HL-60/S4 (cell line): Measurements from ENCODE around the gene CYP2S1.
"Not testable (repeated sequence)": the region's sequence is repeated elsewhere in the genome, so short reads cannot be mapped to it uniquely, and the experiment has no call there.

ENCODE experiments used
- in situ Hi-C: fragments of 300-500 bp; cut with MboI; formaldehyde crosslinking; loops from 2 replicates; pipeline ENCODE4 v1.14.3; 2022; ENCODE audit warnings: low sequenced_read_pairs

CYP2S1 gene

DNA sequence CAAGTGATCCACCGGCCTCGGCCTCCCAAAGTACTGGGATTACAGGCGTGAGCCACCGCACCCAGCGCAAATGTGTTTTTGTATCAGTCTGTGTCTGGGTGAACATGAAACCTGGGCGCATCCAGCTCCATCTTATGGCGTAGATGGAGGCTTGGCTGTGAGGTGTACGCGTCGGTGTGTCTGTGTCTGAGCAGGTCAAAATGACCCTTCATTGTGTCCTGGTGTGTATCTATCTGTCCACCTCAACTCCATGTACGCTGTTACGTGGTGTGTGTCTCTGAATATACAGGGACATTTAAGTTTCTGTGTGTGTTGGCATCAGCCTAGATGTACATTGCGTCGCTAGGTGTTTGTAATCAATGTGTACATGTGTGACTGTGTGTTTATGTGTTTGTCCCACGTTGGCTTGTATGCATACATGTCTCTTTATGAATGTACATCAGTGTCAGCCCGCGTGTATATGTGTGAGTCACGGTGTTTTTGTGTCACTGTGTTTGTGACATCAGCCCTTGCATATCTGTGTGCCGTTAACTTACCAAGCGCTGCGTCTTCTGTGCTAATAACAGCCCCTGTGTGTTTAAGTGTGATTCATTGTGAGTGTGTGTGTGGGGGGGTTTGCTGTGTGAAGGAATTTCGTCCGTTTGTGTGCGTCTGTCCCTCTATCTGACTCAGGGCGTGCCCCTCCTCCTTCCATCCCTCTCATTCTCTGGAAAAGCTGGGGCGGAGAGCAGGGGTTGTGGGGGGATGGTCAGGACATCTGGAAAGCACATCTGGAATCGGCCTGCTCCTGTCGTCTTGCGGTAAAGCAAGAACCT, 32.4 kb downstream of the CYP2S1 start:
- in situ Hi-C loops = no loop called here

DNA sequence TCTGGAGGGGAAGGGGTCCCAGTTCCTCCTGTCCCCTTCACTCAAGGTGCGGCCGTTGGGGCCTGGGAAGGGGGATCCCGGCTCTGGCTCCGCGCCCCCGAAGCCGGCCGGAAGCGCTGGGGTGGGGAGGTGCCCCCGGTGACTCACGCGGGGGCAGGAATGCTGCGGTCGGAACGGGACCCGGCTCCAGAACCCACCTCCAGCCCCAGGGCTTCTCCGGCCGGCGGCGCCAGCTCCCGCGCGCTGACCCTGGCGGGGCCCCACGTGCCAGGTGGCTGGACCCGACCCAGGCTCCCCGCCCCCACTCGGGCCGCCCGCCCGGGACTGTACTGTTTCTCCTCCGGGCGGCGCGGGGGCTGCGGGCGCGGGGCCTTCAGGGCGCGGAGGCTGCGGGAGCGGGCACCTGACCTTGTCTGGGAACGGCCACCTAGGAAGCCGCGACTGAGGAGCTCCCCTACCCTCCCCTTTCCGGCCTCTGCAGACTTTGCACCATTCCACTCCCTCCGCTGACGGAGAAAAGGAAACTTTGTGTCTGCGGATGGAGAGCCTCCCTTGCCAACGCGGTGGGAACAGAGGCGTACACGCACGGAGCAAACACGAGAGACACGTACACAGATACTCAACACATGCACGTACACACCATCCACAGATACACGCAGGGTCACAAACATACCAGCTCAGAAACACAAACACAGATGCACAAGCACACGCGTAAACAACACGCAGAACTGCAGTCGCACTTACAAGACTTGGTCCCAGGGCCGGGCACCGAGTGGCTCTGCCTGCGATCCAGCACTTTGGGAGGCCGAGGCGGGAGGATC, 33.2 kb downstream of the CYP2S1 start:
- in situ Hi-C loops = no loop called here

DNA sequence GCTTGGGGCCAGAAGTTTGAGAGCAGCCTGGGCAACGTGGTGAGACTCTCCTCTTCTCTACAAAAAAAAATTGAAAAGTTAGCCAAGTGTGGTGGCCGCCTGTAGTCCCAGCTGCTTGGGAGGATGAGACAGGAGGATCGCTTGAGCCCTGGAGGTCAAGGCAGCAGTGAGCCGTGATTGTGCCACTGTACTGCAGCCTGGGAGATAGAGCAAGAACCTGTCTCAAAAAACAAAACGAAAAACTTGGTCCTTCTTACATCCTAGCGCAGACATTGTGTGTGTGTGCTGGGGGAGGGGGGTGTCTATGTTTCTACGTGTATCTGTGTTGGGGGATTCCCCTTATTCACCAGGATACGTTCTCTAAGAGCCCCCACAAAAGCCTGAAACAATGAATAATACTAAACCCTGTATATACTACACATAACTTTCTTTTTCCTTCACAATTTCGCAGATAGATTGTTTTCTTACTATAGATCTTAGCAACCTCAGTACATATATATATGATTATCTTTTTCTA, 33.9 kb downstream of the CYP2S1 start:
- in situ Hi-C loops = no loop called here

DNA sequence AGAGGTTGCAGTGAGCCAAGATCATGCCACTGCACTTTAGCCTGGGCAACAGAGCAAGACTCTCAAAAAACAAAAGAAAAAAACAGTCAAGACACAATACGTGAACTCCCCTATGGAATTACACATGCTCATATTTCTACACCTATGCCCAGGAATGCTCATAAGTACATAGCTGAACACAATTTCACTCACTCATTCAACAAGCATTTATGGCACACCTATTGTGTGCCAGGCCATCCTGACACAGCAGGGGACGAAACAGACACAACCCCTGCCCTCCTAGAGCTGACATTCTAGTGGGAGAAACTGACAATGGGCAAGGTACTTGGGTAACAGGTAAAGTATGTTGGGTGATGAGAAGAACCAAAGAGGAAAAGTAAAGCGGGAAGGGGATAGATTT, 35.5 kb downstream of the CYP2S1 start:
- in situ Hi-C loops = no loop called here

DNA sequence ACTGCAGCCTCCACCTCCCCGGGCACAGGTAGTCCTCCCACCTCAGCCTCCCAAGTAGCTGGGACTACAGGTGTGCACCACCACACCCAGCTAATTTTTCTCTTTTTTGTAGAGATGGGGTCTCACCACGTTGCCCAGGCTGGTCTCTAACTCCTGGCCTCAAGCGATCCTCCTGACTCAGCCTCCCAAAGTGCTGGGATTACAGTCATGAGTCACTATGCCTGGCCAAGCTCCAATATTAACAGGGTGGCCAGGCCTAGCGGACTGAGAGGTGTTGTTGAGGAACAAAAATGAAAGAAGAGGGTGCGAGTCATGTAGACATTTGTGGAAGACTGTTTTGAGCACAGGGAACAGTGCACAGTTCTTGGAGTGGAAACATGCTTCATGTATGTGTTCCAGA, 36.3 kb downstream of the CYP2S1 start:
- in situ Hi-C loops = not testable (repeated sequence)

DNA sequence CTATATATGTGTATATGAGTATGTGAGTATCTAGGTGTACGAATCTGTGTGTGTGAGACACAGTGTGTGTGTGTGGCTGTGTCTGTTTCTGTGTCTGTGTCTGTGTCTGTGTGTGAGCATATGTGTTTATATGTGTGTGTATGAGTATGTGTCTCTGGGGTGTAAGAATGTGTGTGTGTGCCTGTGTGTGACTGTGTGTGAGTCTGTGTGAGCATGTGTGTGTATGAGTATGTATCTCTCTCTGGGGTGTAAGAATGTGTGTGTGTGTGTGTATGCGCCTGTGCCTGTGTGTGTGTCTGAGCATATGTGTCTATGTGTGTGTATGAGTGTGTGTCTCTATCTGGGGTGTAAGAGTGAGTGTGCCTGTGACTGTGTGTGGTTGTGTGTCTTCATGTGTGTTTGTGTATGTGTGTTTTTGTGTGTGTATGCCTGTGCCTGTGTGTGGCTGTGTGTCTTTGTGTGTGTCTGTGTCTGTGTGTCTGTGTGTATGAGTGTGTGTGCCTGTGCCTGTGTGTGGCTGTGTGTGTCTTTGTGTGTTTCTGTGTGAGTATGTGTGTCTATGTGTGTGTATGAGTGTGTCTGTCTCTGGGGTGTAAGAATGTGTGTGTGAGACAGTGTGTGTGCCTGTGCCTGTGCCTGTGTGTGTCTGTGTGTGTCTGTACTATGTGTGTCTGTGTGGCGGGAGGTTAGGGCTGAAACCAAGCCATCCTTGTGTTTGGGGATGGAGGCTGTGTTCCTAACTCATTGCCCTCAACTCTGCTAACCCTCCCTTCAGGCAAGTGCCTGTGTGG, 37.2 kb downstream of the CYP2S1 start:
- in situ Hi-C loops = no loop called here

DNA sequence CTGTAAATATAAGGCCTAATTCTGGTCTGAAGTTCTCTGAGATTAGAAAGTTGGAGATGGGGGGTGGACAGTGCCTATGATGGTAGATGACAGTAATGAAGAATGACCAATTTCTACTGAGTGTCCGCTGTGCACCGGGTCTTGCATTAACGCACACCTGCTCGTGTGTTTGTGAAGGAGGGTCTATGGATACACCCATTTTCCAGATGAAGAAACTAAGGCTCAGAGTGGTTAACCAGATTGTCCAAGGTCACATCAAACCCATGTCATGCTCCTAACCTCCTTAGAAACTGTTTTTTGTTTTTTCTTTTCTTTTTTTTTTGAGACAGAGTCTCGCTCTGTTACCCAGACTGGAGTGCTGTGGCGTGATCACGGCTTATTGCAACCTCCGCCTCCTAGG, 39.7 kb downstream of the CYP2S1 start:
- in situ Hi-C loops = no loop called here

DNA sequence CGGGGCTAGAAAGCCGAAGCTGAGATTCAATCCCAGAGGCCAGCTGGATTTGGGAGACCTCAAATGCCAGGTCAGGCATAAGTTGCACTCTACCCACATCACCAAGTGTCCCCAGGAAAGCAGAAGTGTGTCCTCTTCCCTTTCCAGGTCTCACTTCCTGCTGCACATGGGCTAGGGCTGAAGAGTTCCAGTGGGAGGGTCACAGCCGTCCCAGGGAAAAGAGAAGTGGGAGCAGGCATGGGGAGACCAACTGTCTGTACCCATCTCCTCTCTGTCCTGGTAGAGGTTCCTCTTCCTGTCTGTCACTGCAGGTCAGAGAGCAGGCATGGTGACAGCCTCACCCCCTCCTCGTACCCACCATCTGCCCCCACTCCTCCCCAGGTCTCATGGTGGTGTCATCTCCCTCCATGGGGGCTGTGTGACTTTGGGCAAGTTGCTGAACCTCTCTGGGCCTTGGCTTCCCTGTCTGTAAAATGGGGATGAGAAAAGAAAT, 40.8 kb downstream of the CYP2S1 start:
- in situ Hi-C loops = no loop called here

DNA sequence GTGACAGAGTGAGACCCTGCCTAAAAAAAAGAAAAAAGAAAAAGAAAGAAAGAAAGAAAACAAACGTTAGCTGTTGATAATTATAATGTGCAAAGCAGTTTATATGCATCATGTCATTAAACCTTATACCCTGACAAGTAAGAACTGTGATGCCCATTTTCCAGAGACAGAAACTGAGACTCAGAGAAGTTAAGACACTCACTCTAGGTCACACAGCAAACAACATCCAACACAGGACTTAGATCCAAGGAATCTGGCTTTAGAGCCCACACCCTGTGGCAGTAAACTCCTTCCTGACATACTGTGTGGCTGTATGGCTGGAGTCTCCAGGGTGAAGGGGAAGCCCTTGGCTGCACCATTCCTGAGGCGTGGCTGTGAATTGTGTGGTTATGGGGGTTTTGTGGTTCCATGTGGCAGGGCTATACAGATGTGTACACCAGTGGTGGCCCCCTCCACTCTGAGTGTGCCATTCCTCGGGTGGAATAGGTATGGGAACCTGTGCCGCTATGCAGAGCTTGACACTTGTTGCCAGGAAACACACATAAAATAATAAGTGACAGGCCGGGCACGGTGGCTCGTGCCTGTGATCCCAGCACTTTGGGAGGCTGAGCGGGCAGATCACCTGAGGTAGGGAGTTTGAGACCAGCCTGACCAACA, 41.6 kb downstream of the CYP2S1 start:
- in situ Hi-C loops = no loop called here

DNA sequence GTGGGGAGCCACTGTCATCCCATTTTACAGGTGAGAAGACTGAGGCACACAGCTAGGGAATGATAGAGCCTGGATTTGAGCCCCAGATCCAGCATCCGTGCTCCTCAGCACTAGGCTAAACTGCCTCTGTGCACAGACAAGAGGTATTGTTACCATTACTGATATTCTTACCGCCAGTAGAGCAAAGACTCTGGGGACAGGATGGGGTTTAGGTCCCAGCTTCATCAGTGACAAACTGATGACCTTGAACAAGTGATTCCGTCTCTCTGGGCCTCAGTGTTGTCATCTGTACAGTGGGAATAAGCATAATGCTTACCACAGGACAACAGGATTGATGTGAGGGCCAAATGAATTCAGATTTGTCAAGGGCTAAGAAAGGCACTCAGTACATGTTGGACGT, 42.5 kb downstream of the CYP2S1 start:
- in situ Hi-C loops = no loop called here

DNA sequence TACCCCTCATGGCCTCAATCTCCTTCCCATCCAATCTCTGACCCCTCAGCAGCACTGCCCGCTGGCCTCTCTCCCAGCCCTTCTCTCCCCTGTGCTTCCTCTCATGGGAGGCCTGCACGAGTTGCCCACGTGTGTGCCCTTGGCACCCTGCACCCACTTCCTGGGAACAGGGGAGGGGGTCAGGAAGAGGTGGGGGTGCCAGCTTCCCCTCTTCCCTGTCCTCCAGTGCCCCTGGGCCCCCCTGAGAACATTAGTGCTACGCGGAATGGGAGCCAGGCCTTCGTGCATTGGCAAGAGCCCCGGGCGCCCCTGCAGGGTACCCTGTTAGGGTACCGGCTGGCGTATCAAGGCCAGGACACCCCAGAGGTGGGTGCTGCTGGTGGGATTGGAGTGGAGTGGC, 45.2 kb downstream of the CYP2S1 start:
- in situ Hi-C loops = no loop called here

DNA sequence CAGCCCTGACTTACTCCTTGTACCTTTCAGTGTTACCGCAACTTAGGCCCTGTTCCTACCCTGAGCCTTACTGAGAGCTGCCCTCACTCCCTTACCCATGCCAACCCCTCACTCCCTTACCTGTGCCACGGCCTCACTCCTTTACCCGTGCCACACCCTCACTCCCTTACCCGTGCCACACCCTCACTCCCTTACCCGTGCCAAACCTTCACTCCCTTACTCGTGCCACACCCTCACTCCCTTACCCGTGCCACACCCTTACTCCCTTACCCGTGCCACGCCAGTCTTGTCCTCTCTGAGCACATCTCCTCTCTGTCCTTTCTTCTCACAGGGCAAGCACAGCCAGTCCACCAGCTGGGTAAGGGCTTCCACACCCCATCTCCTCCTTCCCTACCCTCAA, 46.3 kb downstream of the CYP2S1 start:
- in situ Hi-C loops = no loop called here

DNA sequence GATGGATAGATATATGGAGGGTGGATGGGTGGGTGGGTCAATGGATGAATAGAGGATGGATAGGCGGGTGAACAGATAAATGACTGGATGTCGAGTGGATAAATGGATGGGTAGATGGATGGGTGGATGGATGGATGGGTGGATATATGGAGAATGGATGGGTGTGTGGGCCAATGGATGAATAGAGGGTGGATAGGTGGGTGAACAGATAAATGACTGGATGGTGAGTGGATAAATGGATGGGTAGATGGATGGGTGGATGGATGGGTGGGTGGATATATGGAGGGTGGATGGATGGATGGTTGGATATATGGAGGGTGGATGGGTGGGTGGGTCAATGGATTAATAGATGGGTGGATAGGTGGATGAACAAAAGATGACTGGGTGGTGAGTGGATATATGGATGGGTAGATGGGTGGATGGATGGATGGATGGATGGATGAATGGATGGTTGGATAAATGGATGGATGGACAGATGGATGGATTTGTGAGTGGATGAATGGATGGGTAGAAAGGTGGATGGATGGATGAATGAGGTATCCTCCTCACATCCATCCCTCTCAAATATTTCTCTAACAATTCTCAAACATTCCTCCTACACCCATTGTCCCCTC, 47.0 kb downstream of the CYP2S1 start:
- in situ Hi-C loops = no loop called here

DNA sequence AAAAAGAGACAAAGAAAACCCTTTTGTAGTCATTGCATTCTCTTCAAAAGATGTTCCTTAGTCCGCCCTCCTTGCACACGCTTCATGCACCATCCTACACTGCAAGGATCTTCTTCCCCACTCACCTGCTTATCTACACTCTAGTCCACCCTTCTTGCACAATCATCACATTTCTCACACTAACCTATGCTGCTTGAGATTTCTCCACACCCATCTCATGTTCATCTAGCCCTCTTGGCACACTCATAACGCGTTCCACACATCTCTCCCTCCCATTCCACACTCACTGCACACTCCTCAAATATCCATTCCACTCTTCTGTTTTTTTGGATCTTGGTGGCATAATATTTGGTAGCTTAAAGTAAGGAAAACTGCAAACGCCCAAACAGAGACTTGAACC, 48.8 kb downstream of the CYP2S1 start:
- in situ Hi-C loops = no loop called here

DNA sequence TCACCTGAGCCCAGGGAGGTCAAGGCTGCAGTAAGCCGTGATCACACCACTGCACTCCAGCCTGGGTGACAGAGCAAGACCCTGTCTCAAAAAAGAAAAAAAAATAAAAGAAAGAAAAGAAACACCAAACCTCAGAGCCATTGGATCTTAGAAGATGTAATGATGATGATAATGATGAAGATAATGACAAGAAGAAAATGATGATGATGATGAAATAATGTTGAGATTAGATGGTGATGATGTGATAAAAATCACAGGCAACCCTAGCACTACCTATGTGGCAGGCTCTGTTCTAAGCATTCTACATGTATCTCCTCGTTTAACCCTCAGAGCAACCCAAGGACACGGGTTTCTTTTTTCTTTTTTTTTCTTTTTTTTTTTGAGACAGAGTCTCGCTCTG, 51.1 kb downstream of the CYP2S1 start:
- in situ Hi-C loops = no loop called here

DNA sequence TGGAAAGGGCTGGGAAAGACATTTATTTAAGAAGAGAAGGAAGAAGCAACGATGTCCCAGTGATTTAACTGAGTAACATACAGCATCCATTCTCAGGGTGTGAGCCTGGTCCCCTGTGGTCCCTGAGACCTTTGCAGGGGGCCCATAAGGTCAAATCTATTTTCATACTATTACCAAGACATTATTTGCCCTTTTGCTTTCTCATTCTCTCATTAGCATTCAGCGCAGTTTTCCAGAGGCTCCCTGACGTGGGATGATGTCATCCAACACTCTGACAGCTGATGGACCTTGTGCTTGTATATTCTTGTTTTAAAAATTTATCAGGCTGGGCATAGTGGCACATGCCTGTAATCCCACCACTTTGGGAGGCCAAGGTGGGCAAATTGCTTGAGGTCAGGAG, 52.8 kb downstream of the CYP2S1 start:
- in situ Hi-C loops = no loop called here

DNA sequence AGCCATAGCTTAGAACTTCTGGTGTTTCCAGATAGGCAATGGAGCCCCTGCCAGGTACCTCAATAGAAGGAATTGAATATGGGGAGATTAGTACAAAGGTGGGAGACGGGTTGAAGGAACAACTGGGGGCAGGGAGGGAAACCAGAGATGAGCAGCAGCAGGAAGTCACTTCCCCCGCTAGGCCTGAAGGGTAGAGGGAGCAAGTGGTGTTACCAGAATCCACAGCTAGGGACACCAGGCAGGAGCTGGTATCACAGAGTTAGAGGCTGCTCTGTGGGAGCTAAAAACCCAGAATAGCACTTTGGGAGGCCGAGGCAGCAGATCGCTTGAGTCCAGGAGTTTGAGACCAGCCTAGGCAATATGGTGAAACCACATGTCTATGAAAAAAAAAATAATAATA, 55.9 kb downstream of the CYP2S1 start:
- in situ Hi-C loops = no loop called here

DNA sequence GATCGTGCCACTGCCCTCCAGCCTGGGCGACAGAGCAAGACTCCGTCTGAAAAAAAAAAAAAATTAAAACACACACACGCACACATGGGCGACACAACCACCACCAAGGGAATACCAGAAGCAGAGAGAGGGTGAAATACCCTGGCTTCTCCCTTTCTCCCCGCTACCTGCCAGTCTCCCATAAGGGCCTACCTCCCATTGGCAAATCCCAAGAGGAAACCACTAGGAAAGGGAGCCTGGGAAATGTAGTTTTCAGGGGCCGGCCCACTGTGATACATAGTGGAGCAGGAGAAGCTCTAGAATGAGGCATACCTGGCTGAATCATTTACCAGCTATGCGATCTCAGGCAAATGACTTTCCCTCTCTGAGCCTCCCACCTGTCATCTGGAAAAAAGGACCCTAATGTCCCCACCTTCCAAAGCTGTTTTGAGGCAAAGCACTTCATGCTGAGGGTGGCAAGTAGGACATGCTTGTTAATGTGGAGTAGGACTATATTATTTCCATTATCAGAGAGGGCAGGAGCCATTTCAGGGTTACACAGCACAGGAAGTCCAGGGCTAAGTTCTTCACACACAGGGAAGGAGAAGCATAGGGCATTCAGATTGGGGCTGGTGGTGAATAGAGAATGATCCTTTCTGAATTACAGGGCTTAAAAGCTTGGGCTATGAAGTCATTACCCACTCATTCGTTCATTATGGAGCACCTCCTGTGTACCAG, 56.8 kb downstream of the CYP2S1 start:
- in situ Hi-C loops = no loop called here

DNA sequence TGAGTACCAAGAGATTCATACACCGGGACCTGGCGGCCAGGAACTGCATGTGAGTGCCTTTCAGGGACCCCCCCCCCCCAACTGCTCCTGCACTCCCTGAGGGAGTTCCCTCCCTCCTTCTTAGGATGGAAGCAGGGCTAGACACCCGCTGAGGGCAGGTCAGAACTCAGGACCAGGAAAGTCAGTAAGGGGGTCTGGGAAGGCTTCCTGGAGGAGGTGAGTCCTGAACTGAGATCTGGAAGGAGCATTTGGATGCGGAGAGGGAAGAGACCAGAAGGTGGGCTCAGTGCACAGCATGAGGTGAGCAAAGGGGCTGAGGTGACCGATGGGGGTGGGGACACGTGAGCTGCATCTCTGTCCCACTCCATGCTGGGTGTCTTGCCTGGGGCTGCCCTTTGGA, 60.6 kb downstream of the CYP2S1 start:
- in situ Hi-C loops = no loop called here

DNA sequence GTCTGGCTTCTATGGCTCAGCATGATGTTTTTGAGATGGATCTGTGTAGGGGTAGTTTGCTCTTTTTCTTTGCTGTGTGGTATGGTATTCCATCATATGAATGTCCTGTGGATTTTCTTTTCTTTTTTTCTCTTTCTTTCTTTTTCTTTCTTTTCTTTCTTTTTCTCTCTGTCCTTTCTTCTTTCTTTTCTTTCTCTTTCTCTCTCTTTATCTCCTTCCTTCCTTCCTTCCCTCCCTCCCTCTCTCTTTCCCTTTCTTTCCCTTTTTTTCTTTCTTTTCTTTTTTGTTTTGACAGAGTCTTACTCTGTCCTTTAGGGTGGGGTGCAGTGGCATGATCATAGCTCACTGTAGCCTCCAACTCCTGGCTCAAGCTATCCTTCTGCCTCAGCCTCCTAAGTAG, 62.2 kb downstream of the CYP2S1 start:
- in situ Hi-C loops = no loop called here
